GM21723 (cell line): ENCODE measurements around the gene RAB39B.

Source experiments
- ATAC-seq: cut with Tn5 transposase; IDR thresholded peaks from one replicate; pipeline ENCODE4 v1.9.1; 2021; ENCODE audit warnings: mild to moderate bottlenecking, moderate library complexity; ENCODE audit not compliant: unreplicated experiment

Gene RAB39B

DNA sequence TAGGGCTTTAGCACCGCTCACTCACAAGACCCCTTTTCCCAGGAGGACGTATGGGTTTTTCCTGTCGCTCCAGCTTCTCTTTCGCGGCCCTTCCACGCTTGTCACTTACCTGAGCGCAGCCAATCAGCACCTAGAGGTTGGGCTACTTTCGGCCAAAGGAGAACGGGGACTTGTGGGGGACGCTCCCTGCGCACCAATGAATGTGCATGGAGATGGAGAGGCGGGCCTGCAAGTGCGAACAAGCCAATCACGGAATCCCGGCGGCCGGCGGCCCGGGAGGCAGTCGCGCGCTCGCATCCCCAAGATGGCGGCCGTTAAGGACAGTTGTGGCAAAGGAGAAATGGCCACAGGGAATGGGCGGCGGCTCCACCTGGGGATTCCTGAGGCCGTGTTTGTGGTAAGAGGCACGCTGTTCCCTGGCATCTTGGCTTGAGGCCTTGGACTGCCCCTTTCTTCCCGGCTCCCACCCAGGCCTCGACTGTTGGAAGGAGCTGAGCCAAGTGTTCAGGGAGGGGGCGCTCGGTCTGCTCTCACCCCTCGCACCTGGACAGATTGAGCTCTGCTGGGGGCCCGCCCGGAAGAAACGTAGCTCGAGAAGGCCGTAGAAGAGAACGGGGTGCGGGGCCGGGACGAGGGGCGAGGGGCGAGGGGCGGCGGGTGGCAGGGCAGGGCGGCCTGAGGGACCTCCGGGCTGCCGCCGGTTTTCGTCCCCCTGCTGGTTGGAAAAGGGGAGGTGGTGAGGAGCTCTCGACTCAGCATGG is 47.9 kb downstream of the RAB39B start, which contains the start of gene VBP1:
VBP1 (plus strand) TSS at position 282 of the 761 bp plus-strand sequence; CDS start at position 305, 23 bp downstream.
- ATAC-seq: peak; percentile 97

DNA sequence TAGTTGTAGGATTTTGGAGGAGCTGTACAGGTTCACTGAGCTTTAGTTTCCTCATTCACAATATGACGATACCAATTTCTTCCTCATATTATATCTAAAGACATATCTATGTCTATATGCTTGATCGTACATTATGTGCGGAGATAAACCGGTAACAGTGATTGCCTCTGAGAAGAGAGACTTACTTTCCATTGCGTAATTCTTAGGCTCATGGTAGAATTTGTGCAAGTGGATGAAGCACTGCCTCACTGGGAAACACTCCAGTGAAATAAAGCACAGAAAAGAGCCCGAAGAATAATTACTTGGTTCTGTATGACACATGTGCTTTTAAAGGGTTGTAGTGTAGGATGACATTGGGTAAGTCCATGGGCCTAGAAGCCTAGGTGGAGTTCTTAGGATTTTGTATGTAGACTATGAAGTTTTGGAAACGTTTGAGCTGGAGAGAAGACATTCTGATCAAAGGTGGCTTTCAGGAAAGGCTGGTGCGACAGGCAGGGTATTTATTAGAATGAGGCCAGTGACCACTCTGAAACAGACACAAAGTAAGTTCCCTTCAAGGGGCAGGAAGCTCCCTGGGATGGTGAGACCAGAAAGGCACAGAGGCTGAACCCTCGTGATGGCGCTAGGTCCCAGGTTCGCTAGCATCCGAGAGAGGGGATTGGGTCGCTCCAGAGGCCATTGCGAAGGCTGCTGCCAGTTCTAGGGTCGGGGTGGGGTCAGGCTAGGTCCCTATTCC is 48.7 kb downstream of the RAB39B start:
- peak; percentile 40 for ATAC-seq

DNA sequence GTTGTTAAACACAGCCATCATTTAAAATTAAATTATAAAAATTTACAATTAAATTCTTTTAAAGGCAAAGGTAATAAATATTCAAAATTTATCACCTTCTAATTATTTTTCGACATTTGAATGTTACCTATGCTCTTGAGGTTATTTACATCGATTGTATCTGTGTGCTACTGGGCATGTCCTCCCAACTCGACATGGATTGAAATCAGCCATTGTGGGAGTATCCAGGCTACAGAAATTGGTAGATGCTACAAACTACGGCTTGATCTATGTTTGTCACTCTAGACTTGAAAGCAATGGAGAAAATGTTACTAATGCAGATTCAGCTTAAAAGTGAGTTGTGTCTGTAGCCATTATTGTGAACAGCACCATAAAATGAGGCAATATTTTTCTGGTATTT is 50.6 kb downstream of the RAB39B start:
- ATAC-seq: no peak

DNA sequence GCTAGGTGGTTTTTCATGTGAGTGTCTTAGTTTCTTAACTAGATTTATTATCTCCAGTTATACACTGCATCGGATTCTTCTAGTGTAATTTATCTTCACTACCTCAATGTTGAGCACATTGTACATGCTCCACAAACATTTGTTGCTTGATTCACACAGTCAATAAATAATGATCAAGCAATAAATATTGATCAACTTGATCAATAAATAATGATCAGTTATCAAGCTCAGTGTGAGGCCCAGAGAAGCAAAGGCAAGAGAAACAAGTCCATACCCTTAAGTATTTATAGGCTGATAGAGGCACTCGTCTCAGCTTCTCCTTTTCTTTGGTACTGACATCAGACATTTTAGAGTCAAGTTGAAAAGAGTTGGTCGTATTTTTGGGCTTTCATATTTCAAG is 53.1 kb downstream of the RAB39B start:
- no peak for ATAC-seq
